Measurements from ENCODE around the gene ZNF362. TPM values are rescaled to one million over a fixed set of nuclear protein-coding genes. Genes with fewer than 3 reads are reported as not detected.
A peak's percentile ranks its signal among the peaks of the same experiment; 100 is the strongest.

The ZNF362 gene
- total and polyA plus RNA-seq, 2 of the 13 experiments (the other 11 are each of a cell fraction or from before 2014, with no cell fraction given): 8.3 to 14.2 TPM

- TF ChIP-seq PAXIP1 (CRISPR knock-in tag; conservative IDR thresholded peaks at IDR 0.05) (no peak), PRPF4 (IDR thresholded peaks at IDR 0.05; ENCODE audit: low read depth, low read length, poor library complexity, severe bottlenecking) (no peak), NR3C1 (CRISPR knock-in tag; IDR thresholded peaks at IDR 0.05) (no peak), XBP1 (CRISPR knock-in tag; IDR thresholded peaks at IDR 0.05) (no peak), GPBP1L1 (CRISPR knock-in tag; IDR thresholded peaks at IDR 0.05) (no peak), ELK4 (CRISPR knock-in tag; IDR thresholded peaks at IDR 0.05; ENCODE audit: borderline replicate concordance) (no peak), YY1 (IDR thresholded peaks at IDR 0.05; ENCODE audit: insufficient read depth, insufficient replicate concordance, low read depth, low read length) (no peak), ZNF672 (CRISPR knock-in tag; IDR thresholded peaks at IDR 0.05) (no peak), ZNF720 (CRISPR knock-in tag; IDR thresholded peaks at IDR 0.05) (no peak), MLX (CRISPR knock-in tag; IDR thresholded peaks at IDR 0.05) (no peak), PBX3 (CRISPR knock-in tag; IDR thresholded peaks at IDR 0.05; ENCODE audit: borderline replicate concordance) (no peak), ZNF567 (CRISPR knock-in tag; IDR thresholded peaks at IDR 0.05; ENCODE audit: borderline replicate concordance) (no peak), ZNF34 (CRISPR knock-in tag; IDR thresholded peaks at IDR 0.05; ENCODE audit: borderline replicate concordance) (no peak), ZNF326 (CRISPR knock-in tag; IDR thresholded peaks at IDR 0.05; ENCODE audit: borderline replicate concordance) (no peak), KAT8 (CRISPR knock-in tag; IDR thresholded peaks at IDR 0.05) (no peak), GABPB1 (CRISPR knock-in tag; IDR thresholded peaks at IDR 0.05) (no peak), MXD4 (CRISPR knock-in tag; IDR thresholded peaks at IDR 0.05) (peak; percentile 51), ZBTB33 (CRISPR knock-in tag; IDR thresholded peaks at IDR 0.05) (no peak)
Measured at GRCh38 chr1:33347650-33347992, 91.3 kb downstream of the ZNF362 start (continued).

Measured in HepG2 (cell line).